Colonic mucosa (tissue), 4 donors: ENCODE results near the gene ARHGAP6. TPM values are rescaled to one million over a fixed set of nuclear protein-coding genes. Genes with fewer than 3 reads are reported as not detected.

Source experiments
- DNase-seq: peaks from one replicate; pipeline ENCODE4 v3.0.0-alpha.2; 2020
- H3K27ac ChIP-seq: fragments of 200-600 bp; one replicate; pipeline ENCODE4 v1.8.0; 2021
- H3K27me3 ChIP-seq: fragments of 200-600 bp; one replicate; pipeline ENCODE4 v1.8.0; 2021
- H3K36me3 ChIP-seq: fragments of 200-600 bp; one replicate; pipeline ENCODE4 v1.8.0; 2021
- H3K4me1 ChIP-seq: fragments of 200-600 bp; one replicate; pipeline ENCODE4 v1.8.0; 2021; ENCODE audit warnings: mild to moderate bottlenecking
- H3K4me3 ChIP-seq: fragments of 200-600 bp; one replicate; pipeline ENCODE4 v1.8.0; 2021
- H3K9ac ChIP-seq, 2 donors: one replicate each; pipeline ENCODE4 v1.7.0; 2013; ENCODE audit warnings: control low read depth in 2 of 2, low read depth in 2 of 2, low read length in 2 of 2
- H3K9me3 ChIP-seq: fragments of 200-600 bp; one replicate; pipeline ENCODE4 v1.8.0; 2021
- intact Hi-C: fragments of 100-400 bp; cut with DNase I; formaldehyde crosslinking; loops from one replicate; pipeline ENCODE4 v1.14.1; 2022
- total RNA-seq, 2 donors: library from RNA; stranded (reverse); fragmentation: NEBNext Ultra II Directional in 1 of 2; extraction: Animal tissue kit (Norgen Biotek cat#: 25700) in 1 of 2; gene quantifications; one replicate each; pipeline ENCODE4 v1.2.1, GENCODE V29; 2021
- TF ChIP-seq, protein P1 (sequence below): fragments of 200-600 bp; IDR thresholded peaks from one replicate; pipeline ENCODE4 v1.8.0; 2022; ENCODE audit warnings: antibody characterized with exemption, mild to moderate bottlenecking
- donor health status: healthy.
- donor health status: DM: no; HTN: no; CAD: no.
- donor health status: DM: no; HTN: no; CAD: no.

ARHGAP6 gene
- total RNA-seq, 2 donors from 2014 or later: 1.1 to 5.0 TPM

DNA sequence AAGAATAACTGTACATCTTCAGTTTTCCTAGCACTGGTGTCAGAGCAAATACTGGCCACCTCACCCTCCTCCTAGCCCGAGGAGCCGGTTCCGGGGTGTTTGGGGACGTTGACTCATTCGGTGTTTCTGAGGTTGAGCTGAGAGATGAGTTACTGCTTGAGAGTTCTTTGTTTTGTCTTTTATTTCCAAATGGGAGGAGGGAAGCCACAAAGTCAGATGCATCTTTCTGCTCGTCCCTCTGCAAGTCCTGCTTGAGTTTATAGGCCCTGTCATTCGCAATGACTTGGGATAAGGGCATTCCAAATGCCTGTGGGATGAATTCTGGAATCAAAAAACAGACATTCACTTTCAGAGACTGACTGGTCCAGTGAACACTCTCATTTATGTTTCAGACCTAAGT, 477.1 kb downstream of the ARHGAP6 start:
- intact Hi-C loops: no loop called here

DNA sequence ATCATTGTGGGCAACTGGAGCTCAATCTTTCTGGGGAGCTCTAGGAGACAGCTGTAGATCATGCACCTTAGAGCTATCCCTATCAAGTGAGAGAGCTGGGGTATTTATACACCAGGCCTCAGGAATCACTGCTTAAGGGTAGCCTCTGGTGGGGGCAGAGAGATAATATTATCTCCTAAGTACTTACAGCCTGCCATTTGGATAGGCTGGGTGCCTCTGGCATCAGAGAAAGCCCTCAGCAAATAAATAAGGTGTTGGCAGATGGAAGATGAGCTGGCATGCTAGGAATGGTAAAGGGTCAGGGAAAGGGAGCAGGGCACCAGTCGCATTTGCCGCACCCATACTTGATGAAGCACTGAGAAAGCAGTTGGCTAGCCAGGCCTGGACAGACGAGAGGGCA, 478.7 kb downstream of the ARHGAP6 start:
- H3K9ac ChIP-seq: no peak overlapping the region
- DNase-seq: no peak
- no peak overlapping the region for H3K4me3 ChIP-seq
- no peaks in the 10 kb centered on the region for H3K9me3 ChIP-seq
- no peaks in the 10 kb centered on the region for H3K36me3 ChIP-seq
- H3K27ac ChIP-seq: no peak overlapping the region
- TF ChIP-seq, protein P1, sequence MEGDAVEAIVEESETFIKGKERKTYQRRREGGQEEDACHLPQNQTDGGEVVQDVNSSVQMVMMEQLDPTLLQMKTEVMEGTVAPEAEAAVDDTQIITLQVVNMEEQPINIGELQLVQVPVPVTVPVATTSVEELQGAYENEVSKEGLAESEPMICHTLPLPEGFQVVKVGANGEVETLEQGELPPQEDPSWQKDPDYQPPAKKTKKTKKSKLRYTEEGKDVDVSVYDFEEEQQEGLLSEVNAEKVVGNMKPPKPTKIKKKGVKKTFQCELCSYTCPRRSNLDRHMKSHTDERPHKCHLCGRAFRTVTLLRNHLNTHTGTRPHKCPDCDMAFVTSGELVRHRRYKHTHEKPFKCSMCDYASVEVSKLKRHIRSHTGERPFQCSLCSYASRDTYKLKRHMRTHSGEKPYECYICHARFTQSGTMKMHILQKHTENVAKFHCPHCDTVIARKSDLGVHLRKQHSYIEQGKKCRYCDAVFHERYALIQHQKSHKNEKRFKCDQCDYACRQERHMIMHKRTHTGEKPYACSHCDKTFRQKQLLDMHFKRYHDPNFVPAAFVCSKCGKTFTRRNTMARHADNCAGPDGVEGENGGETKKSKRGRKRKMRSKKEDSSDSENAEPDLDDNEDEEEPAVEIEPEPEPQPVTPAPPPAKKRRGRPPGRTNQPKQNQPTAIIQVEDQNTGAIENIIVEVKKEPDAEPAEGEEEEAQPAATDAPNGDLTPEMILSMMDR: no peak
- H3K4me1 ChIP-seq: no peaks in the 10 kb centered on the region
- no peaks in the 10 kb centered on the region for H3K27me3 ChIP-seq
- intact Hi-C loops: no loop called here

More for the DNA sequence above, 477.1 kb downstream of the ARHGAP6 start:
- H3K27me3 ChIP-seq: no peaks in the 10 kb centered on the region
- no peaks in the 10 kb centered on the region for H3K36me3 ChIP-seq
- no peaks in the 10 kb centered on the region for H3K4me1 ChIP-seq
- H3K9ac ChIP-seq: no peak overlapping the region
- TF ChIP-seq, protein P1: no peak
- H3K4me3 ChIP-seq: no peak overlapping the region
- H3K9me3 ChIP-seq: no peaks in the 10 kb centered on the region
- no peak overlapping the region for H3K27ac ChIP-seq
- DNase-seq: no peak

DNA sequence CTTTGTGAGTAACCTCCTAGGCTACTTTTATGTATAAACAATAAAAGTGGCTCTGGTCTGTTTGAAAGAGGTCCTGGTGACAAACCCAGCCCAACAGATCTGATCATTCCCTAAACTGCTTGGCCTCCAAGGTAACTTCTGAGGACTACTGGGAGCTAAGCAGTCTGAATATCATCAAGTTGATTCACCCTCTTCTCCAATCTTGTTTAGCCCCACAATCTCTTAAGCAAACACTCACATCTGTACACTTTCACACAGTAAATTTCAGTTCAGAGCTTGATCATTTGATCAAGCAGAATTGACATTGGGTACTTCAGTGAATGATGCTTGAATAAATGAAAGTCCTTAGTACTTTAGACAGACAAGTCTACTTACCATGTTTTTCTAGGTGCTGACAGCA, 479.9 kb downstream of the ARHGAP6 start:
- no peaks in the 10 kb centered on the region for H3K9me3 ChIP-seq
- no peak for DNase-seq
- H3K4me1 ChIP-seq: no peaks in the 10 kb centered on the region
- TF ChIP-seq, protein P1: no peak
- intact Hi-C loops: no loop called here
- no peaks in the 10 kb centered on the region for H3K27me3 ChIP-seq
- no peak overlapping the region for H3K9ac ChIP-seq
- no peak overlapping the region for H3K27ac ChIP-seq
- no peaks in the 10 kb centered on the region for H3K36me3 ChIP-seq
- H3K4me3 ChIP-seq: no peak overlapping the region

DNA sequence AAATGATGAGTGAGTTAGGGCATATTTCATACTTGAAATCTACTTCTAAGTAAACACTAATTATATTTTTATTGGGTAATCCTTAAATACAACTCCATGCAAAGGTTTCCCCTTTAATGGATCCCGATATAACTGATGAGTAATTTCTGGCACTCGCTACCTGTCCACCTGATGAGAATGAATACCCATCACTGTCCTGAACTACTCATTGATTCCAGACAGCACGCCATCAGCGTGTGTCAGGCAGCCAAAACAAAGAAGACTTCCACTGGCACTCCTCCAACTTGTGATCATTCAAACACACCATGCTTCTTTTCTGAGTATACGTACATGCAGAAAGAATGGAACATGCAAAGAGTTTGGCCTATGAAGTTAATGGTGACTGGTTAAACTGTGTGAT, 485.1 kb downstream of the ARHGAP6 start:
- intact Hi-C loops: no loop called here
- H3K27ac ChIP-seq: no peak overlapping the region
- H3K36me3 ChIP-seq: no peaks in the 10 kb centered on the region
- H3K9ac ChIP-seq: no peak overlapping the region
- H3K4me1 ChIP-seq: no peaks in the 10 kb centered on the region
- TF ChIP-seq, protein P1: no peak
- no peaks in the 10 kb centered on the region for H3K9me3 ChIP-seq
- no peaks in the 10 kb centered on the region for H3K27me3 ChIP-seq
- DNase-seq: no peak
- H3K4me3 ChIP-seq: no peak overlapping the region

DNA sequence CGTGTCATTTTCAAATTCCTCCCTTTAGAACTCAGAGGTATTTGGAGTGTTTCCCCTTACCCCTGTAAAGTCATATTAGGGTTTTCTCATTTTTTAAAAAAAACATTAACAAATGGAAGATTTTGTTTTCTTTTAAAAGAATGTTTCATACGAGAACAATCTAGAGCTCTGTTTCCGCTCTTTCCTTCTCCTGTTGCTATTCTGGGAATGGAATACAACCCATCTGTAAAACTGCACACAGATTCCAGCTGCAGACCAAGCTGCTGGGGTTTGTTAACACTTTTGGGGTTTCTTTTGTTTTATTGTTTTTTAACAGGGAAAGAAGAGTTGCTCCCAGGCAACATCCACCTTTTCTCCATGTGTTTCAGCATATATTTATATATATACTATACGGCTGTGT, 493.3 kb downstream of the ARHGAP6 start:
- DNase-seq: no peak
- H3K9me3 ChIP-seq: no peaks in the 10 kb centered on the region
- H3K4me3 ChIP-seq: no peak overlapping the region
- H3K27me3 ChIP-seq: no peaks in the 10 kb centered on the region
- H3K36me3 ChIP-seq: no peaks in the 10 kb centered on the region
- TF ChIP-seq, protein P1: no peak
- intact Hi-C loops: no loop called here
- no peak overlapping the region for H3K9ac ChIP-seq
- H3K27ac ChIP-seq: no peak overlapping the region
- H3K4me1 ChIP-seq: no peaks in the 10 kb centered on the region

DNA sequence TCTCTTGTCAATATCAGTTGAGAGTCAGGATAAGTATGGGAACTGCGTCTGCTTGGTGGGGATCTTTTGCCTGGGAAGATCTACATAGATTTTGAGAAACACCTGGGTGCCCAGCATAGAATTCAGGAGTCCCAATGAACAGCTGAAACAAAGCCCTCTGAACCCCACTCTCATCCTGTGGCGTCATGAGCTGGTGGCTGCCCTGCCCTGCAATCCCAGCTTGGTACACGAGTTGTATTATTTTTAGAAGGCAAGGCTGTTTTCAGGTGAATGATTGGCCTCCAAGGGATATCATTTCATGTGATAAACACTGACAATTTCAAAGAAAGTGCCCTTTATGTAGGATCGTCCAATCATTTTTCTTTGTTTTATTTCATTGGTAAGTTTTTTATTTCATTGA, 493.8 kb downstream of the ARHGAP6 start:
- no peak overlapping the region for H3K4me3 ChIP-seq
- no peaks in the 10 kb centered on the region for H3K9me3 ChIP-seq
- H3K9ac ChIP-seq: no peak overlapping the region
- TF ChIP-seq, protein P1: no peak
- H3K4me1 ChIP-seq: no peaks in the 10 kb centered on the region
- DNase-seq: no peak
- intact Hi-C loops: no loop called here
- H3K27ac ChIP-seq: no peak overlapping the region
- H3K27me3 ChIP-seq: no peaks in the 10 kb centered on the region
- no peaks in the 10 kb centered on the region for H3K36me3 ChIP-seq
